HG02759 (cell line): ENCODE results near the gene CNPY1.

ENCODE experiments used
- ATAC-seq: cut with Tn5 transposase; IDR thresholded peaks from one replicate; pipeline ENCODE4 v1.9.1; 2021; ENCODE audit warnings: mild to moderate bottlenecking, moderate library complexity; ENCODE audit not compliant: unreplicated experiment

The CNPY1 gene

DNA sequence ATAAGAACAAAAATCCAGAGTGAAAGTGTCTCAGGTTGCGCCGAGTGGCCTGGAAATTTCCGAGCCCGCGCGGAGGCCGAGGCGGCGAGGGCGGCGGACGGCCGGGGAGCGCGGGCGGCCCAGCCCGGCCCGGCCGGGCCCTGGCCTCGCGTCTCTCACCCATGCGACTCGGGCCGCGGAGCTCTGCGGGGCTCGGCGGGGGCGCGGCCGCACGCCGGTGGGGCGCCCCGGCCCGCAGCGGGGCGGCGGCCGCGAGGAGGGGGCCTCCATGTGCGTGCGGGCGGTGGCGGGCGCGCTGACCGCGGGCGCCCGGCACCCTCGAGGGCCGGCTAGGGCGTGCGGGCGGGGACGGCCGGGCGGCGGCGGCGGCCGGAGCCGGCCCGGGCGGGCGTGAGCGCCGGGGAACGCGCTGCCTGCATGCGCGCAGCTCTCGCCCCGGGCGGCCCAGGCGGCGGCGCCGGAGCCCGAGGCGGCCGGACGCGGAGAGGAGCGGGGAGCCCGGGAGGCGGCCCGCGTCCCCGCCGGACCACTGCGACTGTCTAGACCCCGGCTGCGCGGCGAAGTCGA, 88.7 kb downstream of the CNPY1 start:
- peak; percentile 23 for ATAC-seq

DNA sequence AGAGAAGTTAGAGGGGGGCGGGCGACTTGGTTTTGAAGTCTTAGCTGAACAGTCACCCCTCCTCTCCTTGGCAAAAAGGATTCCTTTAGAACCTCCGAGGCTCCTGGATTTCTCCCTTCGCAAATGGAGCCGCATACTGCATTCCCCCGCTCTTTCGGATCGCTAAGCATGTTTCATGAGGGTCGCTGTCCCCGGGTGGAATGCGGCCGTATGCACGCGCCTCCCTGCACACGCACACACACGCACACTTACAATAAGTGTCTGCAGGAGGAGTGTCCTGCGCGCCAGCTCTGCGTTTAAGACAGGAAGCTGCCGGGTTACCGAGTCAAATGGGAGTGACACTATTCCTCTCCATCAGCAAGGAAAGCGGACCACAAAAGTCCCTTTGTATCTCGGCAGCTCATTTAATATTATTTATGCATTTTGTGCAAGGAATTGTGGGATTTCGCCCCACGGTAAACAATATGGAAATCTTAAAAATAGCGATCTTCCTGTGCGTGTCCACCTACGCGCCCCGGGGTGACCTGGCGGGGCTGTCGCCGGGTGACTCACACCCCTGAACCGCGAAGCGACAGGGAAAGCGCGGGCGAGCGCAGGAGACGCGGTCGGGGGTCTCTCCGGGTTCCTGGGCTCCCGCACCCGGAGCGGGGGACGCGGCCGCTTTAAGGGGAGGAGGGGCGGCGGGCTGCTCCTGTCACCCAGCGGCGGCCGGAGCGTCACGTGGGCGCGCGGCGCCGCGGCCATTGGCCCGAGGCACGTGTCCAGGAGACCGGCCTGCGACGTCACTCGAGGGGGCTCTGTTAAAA, 89.4 kb downstream of the CNPY1 start:
- ATAC-seq: peak; percentile 55

DNA sequence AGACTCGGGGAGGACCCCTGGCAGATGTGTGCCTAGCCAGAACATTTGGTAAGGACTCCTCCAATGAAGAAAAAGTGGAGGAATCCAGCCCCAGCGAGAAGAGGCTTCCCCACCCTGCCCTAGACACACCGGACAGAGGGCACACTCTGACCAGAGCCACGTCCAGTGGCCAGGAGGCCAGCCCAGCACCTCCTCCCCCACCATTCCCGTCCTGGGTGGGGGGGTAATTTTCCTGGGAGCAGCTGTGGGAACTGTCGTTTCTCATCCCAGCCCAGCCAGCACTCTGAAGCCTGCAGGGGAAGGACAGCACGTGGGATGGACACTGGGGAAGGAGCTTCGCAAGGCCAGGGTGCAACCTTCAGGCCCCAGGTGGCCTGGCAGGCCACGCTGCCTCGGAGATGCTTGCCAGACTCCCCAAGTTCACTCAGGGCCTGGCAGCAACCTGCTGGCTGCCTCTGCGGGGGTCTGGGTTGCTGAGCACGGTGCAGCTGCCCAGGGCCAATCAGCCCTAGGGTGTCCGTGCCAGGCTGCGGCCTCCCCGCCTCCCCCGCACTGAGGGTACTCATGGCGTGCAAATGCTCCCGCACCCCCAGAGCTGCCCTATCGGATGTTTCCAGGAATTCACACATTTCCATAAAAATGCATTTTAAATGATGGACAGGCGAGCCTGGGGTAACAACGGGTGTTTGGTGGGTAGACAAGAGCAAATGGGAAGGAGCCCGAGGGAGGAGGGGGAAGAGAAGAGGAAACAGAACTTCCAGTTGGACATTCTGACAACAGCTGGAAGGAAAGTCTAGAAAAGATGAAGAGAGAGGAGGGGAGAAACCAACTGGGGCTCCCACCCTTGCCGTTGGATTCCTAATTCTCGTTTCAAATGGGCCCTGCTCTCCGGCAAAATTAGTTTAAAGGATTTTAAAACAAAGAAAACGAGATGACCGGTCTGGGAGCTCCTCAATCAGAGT, 90.3 kb downstream of the CNPY1 start:
- ATAC-seq: no peak

DNA sequence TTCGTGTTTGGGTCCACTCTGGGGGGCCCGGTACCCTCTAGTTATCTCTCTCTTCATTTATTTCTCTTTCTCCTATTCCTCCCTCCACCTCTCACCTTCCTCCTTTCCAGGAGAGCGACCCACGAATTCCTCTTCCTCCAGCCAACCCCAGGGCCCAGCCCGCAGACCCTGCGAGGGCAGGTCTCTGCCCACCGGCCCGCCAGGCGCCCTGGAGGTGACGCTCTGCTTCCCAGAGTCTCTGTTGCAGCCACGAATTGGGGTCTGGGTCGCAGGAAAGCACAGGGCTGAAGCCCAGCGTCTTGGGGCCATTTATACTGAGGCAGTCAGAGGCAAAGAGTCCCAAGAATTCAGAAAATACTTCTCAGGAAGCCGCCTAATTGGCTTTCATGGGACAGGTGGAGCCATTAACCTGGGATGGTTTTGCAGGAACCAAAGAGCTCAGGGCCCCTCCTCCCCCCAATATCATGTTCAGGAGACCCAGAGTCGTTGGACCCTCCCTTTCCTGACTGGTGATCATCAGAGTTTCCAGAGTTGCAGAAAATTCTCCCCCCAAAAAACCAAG, 91.1 kb downstream of the CNPY1 start:
- ATAC-seq: no peak

DNA sequence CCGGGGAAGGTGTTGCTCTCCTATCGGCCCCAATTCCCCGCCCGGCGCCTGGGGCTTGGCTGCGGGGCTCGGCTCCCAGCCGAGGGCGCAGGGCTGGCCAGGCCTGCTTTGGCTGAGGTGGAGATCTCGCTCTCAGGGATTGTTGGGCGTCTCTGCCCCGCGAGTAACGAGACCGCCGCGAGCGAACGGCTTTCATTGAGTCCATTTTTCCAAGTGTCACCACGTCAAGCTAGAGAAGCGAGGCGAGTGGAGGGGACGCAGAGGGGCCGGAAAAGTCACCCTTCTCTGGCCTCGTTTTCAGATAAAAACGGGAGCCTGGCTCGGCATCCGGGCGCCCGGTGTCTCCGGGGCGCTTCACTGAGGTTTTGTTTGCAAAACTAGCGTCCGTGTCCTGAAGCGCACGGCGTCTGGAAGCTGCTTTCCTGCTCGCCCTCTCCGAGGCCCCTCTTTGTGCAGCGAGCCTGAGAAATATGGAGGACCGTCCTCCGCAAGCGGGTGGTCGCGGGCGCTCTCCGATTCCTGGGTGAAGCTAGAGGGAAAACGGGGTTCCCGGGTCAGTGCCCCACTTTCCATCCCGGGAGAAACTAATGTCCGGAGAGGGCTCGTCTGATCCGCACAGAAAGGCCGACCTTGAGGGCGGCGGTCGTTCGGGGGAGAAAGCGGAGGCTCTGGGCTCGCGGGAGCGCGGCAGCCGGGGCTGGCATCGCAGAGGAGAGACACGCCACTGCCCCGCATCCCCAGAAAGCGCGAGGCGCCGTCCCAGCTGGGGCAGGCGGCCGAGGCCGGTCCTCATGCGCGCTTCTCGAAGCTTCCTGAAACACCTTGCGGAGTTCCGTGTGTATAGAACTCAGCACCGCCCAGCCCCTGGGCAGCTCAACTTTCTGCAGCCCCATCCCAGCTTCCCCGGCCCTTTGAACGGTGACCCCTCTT, 91.9 kb downstream of the CNPY1 start:
- no peak for ATAC-seq

DNA sequence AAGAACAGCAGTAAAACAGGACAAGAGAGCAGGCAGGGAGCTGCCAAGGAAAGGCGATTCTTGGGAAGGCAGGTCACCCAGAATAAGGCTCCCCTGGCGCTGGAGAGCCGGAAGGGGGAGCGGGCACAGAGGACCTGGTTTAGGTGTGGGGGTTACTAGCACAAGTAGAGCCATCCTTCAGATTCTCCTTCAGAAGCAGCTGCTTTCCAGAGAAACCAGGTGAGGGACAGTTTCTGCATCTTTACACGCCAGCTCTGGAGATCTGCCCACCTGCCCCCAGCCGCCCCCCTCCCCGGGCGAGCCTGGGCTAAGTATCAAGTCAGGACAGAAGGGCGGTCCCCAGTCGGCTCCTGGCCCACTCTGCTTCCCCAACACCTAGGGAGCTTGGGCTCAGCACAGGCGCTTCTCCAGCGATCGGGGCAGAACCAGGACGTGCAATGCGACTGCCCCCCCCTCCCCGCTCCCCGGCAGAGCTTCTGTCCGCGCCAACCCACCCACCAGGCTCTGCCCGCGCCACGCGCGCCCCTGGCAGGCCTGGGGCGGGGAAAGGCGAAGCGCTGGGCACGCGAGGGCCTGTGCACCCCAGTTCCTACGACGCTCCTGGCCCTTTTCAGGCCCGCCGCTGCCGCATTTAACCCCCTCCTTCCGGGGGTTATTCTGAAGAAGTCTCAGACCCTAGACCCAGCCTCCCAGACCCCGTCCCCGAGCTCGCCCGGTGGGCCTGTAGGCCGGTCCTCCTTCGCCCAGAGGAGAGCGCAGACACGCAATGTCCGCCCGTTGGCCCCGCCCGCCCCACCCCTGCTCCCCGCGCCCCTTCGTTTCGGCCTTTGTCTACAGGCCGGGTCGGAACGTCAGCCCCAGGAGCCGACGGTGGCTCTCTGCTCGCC, 92.8 kb downstream of the CNPY1 start:
- ATAC-seq: no peak

DNA sequence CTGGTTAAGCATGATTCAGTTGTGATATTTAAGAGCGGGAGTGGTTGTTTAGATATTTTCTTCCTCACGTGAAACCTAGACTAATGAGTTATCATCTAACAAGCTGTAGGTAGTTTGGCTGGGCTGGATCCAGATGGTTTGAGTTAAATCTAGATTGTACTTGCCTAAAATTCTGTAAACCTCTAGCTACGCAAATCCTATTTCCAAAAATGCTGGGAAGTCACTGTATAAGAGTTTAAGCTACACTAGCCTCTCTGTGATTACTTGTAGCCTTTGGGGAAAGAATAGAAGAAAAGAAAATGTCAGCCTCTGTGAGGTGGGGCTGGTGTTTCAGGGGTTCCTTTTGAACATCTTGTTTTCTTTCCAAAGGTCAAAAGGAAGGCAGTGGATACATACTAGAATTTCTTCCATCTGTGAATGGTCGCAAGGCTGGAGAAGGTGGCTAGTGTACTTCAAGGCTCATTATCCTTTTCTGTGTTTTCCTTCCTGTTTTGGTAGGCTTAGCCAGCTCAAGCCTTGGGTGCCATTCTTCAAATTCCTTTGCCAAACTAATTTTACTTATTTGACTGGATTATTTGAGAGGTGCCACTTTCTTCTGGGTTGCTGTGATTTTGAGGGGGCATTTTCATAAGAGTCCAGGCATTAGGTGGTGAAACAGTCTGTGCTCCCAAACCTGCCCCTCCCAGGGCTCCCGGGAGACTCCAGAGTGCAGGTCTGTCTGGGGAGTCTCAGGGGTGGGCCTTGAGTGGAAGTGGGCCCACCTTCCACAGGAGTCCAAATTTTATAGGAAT, 93.7 kb downstream of the CNPY1 start:
- ATAC-seq: no peak

DNA sequence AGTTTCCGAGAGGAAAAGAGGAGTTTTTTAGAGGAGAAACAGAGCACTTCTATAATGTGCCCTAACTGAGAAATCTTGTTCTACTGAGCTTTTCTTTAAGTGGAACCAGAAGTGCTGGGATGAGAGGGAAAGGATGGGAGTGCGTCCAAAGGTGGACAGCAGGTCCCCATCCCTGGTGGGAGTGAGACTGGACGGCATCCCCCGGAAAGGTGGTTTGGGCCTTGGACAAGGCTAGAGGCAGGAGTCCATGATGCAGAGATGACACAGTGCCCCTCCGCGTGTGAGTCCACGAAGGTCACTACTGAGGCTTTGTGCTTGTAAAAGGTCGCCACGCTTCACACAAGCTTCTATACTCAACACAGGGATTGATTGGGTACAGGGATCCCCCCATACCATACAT, 94.5 kb downstream of the CNPY1 start:
- ATAC-seq: no peak
